ENCODE results near the gene LHPP.

The LHPP gene

DNA sequence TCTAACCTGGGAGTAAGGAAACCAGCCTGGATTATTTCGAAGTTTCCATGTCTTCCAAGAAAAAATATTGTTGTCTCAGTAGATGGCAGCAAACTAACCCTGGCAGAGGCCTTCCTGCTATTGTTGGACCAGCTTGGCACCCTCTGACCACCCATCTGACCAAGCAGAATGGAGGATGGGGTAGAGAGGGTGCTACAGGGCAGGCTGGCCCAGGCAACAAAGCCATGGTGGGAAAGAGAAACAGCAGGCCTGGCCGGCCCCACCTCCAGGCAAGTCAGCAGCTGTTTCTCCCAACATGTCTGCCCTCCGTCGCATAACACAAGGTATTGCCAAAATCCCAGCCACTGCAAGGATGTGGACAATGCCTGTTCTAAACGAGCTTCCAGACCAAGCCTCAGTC is 187.6 kb downstream of the LHPP start:
- DNase-seq: no peak

DNA sequence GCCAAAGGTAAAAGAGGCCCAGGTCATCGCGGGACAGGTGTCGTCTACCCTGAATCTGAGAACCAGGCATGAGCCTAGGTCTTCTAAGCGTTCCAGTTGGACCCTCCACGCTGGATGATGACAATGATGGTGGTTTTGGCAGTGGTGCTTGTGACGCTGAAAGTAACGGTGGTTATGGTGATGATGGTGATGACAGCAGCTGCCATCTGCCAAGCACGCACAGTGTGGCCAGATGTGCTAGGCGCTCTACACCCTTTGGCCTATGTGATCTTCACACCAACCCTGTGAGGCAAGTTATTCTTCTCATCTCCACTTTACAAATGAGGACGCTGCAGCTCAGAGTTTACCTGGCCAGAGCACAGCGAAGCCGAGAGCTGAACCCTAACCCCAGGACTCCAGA is 188.6 kb downstream of the LHPP start:
- DNase-seq: no peak

DNA sequence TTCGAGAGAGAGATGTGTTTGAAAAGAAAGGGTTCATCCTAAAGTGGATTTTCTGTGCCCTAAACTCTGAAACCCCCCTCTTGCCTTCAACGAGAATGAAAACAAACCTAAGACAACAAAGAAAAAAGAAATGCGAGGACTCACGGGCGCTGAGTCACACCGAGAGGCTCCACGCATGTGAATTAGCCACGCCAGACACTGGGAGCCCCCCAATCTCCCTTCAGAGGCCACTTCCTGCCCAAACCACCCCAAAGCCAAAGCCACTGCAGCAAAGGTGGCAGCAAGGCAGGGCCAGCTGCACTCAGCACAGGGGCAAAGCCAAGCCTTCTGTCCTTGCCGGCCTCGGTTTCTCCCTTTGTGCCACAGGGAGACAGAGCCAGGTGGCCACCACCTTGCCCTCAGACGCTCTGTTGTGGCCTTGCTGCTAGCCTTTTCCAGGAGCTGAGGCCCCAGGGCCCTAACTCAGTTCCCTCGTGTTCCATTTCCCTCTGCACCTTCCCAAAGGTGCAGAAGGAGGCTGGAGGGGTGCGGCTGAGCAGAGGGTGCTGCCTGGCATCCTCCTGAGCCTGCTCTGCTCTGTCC is 189.3 kb downstream of the LHPP start:
- DNase-seq: no peak

DNA sequence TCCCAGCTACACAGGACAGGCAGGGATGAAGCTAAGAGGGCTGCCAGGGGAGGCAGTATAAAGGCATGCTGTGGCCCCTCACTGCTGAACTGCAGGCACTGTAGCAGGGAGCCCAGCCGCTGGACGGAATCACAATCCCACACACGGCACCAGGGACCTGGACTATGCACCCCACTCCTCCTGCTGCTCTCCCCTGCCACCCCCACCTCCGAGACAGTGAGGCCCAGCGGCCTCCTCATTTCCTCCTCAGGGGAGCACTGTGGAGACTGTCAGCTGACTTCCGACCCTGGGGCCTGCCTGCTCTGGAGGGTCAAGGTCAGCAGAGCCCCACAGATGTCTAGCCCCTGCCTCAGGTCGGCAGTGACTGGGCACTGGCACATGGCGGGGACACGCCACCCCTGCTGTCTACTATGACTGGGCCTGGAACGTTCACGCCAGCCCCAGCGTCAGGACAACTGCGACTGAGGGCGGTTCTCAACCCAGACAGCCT is 189.8 kb downstream of the LHPP start:
- DNase-seq: no peak

DNA sequence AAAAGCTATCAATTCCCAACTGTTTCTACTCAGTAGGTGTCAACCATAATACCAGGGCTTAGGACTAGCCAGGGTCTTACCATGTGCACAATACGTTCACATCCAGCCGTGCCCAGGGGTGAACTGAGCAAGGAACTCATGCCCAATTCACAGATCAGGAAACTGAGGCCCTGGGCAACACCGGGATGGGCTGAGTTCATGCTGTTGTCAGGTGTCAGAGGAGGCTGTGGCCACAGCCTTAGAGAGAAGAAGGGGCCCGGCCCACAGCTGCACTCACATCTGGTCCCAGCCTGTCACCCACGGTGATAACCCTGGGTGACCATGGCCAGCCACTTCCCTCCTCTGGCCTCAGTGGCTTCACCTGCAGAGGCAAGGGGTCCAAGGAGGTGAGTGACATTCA is 190.6 kb downstream of the LHPP start:
- no peak for DNase-seq

DNA sequence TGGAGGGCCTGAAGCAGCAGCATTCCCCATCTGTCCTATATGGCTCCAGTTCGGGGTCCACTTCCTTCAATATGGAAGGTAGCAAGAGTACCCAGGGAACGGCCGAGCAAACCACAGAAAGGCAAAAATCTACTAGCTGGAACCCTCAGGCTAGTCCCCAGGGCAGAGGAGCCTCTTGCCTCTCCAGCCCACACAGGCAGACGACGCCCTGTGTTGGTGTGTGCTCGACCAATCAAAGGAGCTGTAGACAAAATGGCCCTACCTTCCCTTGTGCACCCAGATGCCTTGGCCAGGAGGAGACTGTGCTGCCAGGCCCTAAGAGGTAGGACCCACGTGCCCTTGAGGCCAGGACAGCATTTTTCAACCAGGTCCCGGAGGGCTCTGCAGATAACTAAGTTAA is 191.1 kb downstream of the LHPP start:
- DNase-seq: no peak

DNA sequence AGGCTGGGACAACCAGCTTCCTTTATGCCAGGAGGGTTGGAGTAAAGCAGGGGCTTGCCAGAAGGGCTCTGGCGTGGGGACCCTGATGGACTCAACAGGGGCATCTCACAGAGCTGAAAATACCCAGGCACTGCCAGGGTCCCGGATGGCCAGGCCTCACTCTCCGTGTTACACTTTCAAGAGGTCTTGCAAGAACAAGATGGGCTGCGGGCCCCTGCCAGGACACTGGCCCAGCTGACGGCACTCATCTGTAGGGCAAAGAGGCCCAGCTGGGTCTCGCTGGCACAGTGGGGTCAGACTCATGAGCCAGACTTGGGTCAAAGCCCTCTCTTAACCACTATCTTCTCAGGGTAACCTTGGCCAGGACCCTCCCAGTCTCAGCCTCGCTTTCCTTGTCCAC is 191.7 kb downstream of the LHPP start:
- DNase-seq: no peak

DNA sequence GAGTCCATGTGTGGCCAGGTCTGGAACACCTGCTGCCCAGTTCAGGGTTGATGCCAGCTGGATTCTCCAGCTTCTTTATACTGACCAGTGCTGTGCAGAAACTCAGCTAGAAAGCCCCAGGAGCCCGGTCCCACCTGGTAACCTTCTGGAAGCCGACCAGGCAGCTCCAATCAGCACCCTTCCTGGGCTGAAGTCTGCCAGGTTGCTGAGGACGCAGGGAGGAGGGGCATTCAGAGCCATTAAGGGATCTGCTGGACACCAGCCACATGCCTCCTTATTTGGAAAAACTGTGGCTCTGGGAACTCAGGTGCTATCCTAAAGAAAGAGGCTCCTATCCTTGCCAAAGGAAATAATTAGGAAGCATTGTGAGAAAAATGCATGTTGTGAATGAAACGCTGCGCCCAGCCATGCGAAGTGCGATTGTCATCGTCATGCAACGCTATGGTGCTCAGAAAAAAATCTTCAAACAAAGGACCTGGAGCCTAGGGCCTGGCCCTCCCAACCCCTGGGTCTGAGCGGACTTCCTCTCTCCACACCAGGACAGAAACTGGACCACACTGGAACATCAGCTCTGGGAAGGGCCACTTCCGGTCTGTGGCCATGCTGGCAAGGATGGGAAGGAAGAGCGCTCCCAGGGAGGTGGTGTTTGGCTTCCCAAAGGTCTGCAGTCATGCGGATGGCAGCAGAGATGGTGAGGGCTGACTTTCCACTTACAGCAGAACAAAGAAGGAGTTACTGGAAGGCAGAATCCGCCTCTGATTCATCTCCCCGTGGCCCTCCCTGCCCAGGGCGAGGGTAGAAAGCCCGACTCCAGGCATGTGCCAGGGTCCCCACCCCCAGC is 192.4 kb downstream of the LHPP start:
- DNase-seq: no peak

DNA sequence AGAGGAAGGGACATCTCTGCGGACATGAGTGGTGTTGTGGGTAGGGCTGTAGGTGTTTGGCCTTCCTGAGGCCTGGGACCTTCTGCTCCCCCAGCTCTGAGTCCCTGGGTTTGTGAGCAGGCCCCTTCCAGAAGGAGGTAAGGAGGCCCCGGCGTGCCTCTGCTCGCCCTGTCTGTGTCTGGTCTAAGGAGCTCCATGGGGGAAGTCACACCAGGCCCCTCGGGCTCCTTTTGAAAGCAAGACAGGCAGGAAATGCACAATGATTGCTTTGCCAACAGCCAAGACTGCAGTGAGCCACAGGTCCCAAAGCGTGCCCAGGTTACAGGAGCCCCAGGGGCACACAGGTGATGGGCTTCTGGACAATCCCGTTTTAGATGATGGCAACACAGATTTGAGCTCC is 193.1 kb downstream of the LHPP start:
- no peak for DNase-seq

DNA sequence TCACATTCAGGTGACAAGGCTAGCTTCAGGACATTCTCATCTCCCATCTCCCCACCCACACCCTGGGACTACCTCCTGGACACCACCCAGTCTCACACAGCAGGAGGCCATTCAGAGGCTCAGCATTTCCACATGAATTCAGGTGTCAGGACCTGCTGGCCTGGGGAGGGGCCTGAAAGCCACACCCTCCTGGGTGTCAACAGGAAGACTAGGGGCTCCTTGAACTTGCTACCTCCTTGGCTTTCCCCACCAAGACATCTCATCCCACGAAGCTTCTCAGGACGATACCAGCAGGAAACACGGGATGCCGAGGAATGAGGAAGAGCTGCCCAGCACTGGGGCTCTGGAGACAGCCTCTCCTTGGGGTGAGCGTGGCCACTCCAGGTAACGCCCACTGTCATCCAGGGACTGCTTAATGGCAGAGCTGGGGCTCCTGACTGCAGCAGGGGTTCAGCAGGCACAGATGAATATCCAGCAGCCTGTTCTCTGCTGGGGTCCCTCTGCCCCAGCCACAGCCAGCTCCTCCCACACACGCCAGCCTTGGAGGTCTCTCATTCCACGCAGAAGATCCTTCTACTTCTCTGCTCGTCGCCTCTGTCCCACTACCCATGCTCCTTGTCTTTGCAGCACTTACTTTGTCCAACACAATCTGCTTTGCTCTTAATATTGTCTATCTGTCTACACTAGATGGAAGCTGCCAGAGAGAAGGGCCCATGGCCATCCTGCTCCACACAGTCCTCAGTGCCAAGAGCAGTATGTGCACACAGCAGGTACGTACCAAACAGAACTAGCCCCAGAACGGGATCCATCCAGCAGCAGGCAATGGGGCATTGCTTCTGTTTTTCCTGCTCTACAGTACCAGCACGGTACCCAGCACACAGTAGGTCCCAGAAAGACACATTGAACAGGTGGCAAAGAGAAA is 193.8 kb downstream of the LHPP start:
- DNase-seq: no peak

DNA sequence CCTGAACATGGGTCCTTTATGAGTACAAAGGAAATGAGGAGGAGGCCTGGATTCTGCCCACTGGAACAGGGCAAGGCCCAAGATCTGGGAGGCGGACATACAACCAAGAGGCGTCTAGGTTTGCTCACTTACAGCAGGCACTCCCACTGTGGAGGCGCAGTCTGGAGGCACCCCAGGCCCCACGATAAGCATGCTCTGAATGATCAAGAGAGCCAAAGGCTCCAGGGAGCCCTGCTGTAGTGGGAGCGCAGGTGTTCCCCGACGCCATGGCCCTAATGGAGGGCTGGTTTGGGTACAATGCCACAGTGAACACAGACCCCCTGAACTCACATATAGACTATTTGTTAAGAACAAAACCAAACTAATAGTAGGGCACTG is 194.5 kb downstream of the LHPP start:
- no peak for DNase-seq

DNA sequence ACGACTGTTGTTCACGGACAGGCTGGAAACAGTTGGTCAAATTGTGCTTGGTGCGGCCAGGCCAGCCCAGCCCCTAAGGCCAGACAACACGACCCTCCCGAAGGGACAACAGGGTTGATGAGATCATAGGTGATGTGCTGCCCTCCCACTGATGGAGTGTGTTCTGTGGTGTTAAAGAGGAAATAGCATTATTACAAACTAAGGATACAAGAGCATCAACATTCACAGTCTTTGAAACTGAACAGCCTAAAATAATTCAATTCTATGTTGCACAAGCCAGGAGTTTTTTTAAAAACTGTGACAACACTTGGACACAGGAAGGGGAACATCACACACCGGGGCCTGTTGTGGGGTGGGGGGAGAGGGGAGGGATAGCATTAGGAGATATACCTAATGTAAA is 194.9 kb downstream of the LHPP start:
- no peak for DNase-seq

DNA sequence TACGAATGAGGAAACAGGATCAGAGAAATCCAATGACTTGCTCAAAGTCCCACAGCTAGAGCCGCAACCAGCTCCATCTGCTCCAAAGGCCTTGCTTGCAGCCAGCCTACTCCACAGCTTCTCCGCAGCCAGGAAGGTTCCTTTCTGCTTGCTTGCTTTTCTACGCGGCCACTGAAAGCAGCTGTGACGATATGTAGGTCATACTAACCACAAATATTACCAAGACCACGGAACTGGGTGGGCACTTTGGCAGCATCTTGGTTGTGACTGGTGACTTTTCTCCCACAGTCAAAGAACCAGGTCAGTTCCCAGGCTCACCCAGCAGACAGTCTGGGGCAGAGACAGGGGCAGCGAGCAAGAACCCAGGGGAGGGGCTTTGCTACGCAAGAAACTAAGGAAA is 196.2 kb downstream of the LHPP start:
- no peak for DNase-seq

DNA sequence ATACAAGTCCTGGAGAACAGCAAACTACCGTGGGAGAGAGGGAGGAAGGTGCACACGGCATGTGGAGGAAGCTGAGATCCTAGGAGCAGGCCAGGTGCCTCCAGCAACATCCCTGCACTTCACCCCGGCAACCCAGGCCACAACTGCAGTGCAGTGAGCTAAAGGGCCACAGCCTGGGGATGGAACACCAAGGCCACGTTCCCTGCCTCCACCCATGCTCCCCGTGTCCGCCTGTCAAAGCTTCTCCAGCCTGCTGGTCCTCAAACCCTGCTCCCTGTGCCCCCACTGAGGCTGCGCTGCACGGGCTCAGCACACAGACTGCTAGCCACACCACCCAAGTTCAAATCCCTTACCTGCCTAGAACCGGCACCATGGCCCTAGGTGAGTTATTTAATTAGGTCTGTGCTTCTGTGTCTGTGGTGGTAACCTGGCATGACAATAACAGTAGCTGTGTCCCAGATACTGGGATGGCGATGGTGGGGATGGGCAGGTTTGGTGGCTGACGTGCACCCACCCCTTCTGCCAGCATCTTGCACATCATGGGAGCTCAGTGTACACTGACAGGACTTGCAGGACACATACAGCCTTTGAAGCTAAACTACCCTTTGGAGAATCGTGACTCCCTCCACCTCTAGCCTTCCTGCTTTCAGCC is 197.1 kb downstream of the LHPP start:
- no peak for DNase-seq

DNA sequence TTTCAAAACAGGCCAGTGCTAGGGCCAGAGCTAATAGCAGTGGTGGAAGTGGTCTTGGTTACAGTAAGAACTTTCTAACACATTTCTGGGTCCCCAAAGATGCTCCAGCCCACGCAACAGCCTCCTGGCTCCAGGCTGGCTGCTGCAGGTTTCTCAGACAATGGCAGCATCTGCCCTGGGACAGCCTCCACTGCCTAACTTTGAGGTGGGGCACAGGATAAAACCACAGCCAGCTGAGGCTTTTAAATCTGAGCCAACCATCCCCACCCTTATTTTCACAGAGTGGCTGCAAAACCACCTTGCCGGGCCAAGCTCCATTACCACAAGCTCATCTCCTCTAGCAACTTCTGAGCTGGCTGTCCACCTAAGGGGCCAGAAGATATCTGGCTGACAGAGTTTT is 197.8 kb downstream of the LHPP start:
- no peak for DNase-seq

DNA sequence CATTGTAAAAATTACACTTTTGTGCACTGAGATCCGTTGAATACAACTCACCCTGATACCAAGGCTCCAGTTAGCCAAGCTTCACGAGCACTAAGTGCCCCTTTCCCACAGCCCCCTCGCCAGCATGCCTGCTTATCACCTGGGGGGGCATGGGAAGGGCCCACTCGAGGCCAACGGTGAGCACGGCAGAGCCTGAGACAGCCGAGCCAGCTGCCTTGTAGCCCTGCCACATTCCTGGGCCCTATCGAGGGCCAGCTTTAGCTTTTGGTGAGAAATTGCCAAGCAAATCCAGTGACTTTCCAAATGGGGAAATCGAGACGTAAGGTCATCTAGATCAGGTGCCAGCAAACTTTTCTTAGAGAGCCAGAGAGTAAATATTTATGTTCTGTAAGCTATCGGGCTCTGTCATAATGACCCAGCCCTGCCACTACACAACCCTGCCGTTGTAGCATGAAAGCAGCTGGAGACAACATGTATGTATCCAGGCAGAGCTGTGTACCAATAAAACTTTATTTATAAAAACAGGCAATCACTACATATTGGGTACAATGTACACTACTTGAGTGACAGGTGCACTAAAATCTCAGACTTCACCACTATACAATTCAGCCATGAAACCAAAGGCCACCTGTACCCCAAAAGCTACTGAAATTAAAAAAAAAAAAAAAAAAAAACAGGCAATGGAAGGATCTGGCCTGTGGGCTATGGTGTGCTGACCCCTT is 198.9 kb downstream of the LHPP start:
- DNase-seq: no peak

DNA sequence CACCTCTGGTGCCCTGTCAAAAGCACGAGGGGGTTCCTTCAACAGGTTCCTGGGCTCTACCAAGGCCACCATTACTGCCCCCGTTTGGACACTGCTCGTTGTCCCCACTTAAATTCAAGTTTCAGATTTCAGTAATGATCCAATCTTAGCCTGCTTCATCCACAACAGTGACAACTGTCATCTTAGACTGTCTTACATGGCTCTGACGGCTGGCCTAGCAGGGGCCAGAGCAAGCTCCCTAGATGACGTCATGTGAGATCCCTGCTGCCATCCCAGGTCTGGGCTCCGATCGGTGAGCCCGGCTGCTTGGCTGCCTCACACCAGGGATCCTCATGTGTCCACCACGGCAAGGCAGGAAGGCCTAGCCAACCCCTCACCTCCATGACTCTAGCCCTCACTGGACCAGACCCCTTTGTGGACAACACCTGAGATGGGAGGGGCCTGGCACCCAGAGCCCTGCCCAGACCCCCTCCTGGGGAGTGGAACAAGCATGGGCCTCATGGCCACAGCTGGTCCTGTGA is 200.1 kb downstream of the LHPP start:
- no peak for DNase-seq

DNA sequence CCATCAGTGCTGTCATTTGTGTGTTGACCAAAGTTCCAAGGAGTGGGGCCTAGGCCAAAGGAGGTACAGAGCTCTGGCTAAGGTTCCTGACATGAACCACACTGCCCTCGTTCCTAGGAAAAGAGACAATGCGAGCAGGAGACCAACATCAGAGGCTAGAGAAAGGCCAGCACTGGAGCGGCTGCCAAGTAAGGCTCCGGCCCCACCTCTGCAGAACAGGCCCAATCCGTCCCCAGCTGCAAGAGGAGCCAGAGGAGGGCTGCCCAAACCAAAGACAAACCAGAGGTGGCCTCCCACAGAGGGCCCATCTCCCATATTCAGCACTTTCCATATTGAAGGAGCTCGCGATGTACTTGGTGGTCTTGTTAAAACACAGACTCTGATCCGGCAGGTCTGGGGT is 201.6 kb downstream of the LHPP start:
- no peak for DNase-seq
